Heart right ventricle (tissue), 16 donors: ENCODE data around the gene RFT1. TPM values are rescaled to one million over a fixed set of nuclear protein-coding genes. Genes with fewer than 3 reads are reported as not detected.
A peak's percentile ranks its signal among the peaks of the same experiment; 100 is the strongest.

Source experiments
- ATAC-seq, 8 donors: fragments of 200-7000 bp; cut with Tn5 transposase; one replicate each; pipeline ENCODE4 v1.9.1; 2020; ENCODE audit warnings: mild to moderate bottlenecking in 8 of 8, moderate library complexity in 8 of 8, moderate number of reproducible peaks in 1 of 8
- DNase-seq, 2 donors: peaks; one replicate each; pipeline ENCODE4 v3.0.0-alpha.2; 2020
- H3K27ac ChIP-seq, 10 donors: fragments of 200-600 bp; sonication (generic) in 2 of 10; one replicate each; pipeline versions ENCODE4 v1.5.0 to v1.8.0; 2020 to 2022; ENCODE audit warnings: mild to moderate bottlenecking in 3 of 10
- H3K27me3 ChIP-seq, 7 donors: fragments of 200-600 bp; one replicate each; pipeline ENCODE4 v1.8.0; 2021 to 2022; ENCODE audit warnings: mild to moderate bottlenecking in 2 of 7
- H3K36me3 ChIP-seq, 9 donors: fragments of 200-600 bp; sonication (generic) in 1 of 9; one replicate each; pipeline versions ENCODE4 v1.5.0 to v1.8.0; 2020 to 2022; ENCODE audit warnings: mild to moderate bottlenecking in 2 of 9
- H3K4me1 ChIP-seq, 9 donors: fragments of 200-600 bp; sonication (generic) in 1 of 9; one replicate each; pipeline versions ENCODE4 v1.5.0 to v1.8.0; 2020 to 2022; ENCODE audit warnings: mild to moderate bottlenecking in 4 of 9
- H3K4me3 ChIP-seq, 10 donors: fragments of 200-600 bp; sonication (generic) in 2 of 10; one replicate each; pipeline versions ENCODE4 v1.5.0 to v1.8.0; 2020 to 2022; ENCODE audit warnings: mild to moderate bottlenecking in 7 of 10, moderate library complexity in 2 of 10
- H3K9me3 ChIP-seq, 11 donors: fragments of 200-600 bp in 10 of 11; sonication (generic) in 2 of 11; one replicate each; pipeline versions ENCODE4 v1.5.0 to v1.8.0; 2013 to 2022; ENCODE audit warnings: mild to moderate bottlenecking in 2 of 11, control low read depth in 1 of 11, moderate library complexity in 1 of 11
- CTCF ChIP-seq, 9 donors: fragments of 200-600 bp; sonication (generic) in 2 of 9; IDR thresholded peaks; one replicate each; pipeline versions ENCODE4 v1.5.0 to v1.8.0; 2021 to 2022; ENCODE audit warnings: antibody characterized with exemption in 9 of 9, mild to moderate bottlenecking in 5 of 9, moderate library complexity in 1 of 9
- WGBS, 2 donors: extraction: QIAGEN DNeasy Blood & Tissue Kit; methylation state at CpG; one replicate each; pipeline ENCODE4 v1.1.7; 2013; ENCODE audit warnings: inconsistent platforms in 1 of 2; 5-methylcytosine and 5-hydroxymethylcytosine counted together
- intact Hi-C, 10 donors: fragments of 100-400 bp; cut with DNase I; formaldehyde crosslinking; loops; one replicate each; pipeline versions ENCODE4 v1.11.1 to v1.14.2; 2022
- polyA plus RNA-seq, 2 donors: library from polyadenylated mRNA; stranded (reverse); fragments of 200-250 nt; gene quantifications; one replicate each; pipeline ENCODE4 v1.2.3, GENCODE V29; 2013
- total RNA-seq, 10 donors: library from RNA; stranded (reverse); fragmentation: NEBNext Ultra II Directional in 3 of 10; extraction: Animal tissue kit (Norgen Biotek cat#: 25700) in 3 of 10; gene quantifications; one replicate each; pipeline versions ENCODE4 v1.2.1 to v1.2.4, GENCODE V29; 2021 to 2023
- donor health status: Arrhythmogenic right ventricular cardiomyopathy.
- donor health status: ischemic (EF 13 %, LVEDD 7.1; RV severe dilation, severe dysfunction).
- donor health status: healthy with polysubstance abuse.
- donor health status: DM: no; HTN: yes; CAD: no.
- donor health status: DM: no; HTN: no; CAD: no.
- donor health status: ischemic (EF 25% LVEDD 6.9; RV normal size, moderate dysfunction).
- donor health status: ischemic (EF 25% LVEDD 5.7; RV mildly dilated, moderate dysfunction).
- donor health status: healthy.
- donor health status: DM: yes; HTN: yes; CAD: no.
- donor health status: Ischemic cardiomyopathy.
- donor health status: ischemic (EF 35%, LVEDD 5.7; RV mildly dilated, moderate dysfunction).
- donor health status: nonischemic (EF 11% LVEDD 7.7; RV severe dilation, severe dysfunction).
- donor health status: DM: yes; HTN: yes; CAD: no.
- donor health status: PGD.
- donor health status: ischemic (EF 29% LVEDD 5.4; RV normal size, mild dysfunction).
- donor health status: nonischemic (EF 23%, LVEDD 6.1; RV moderate dilation, normal function).

Gene RFT1
- total and polyA plus RNA-seq, 12 donors: 4.6 to 13.1 (median 9.1) TPM

DNA sequence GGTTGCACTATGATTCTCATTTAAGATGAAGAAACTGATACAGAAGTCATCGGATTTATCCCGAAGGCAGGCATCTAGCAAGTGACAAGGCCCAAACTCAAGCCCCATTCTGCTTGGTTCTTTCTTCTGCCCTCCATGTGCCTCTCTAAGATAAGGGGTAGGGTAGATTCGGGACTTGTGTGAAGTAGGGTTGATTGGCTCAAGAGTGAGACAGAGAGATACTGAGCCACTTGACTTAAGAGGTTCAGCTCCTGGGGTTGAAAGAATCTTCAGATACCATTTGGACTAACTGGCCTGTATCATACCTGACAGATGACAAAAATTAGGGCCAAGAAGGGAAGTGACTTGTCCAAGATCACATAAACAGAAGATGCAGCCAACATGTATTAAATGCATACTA, 891 bp downstream of the RFT1 start:
- no peaks in the 10 kb centered on the region for H3K27me3 ChIP-seq
- H3K4me1 ChIP-seq: peaks cover 6 to 35% (median 23%) of the 10 kb centered on the region in 9 donors
- peak overlapping the region in 8 of 10 donors; percentile 86 to 98 (median 92) for H3K27ac ChIP-seq
- TF ChIP-seq CTCF (IDR thresholded peaks at IDR 0.05): no peak
- H3K36me3 ChIP-seq: peaks cover 0 to 34% (median 9%) of the 10 kb centered on the region in 9 donors
- 47 to 55% methylated on average over 3 of the region's 3 CpGs for WGBS, 2 donors
- ATAC-seq: no peak
- H3K9me3 ChIP-seq: no peaks in the 10 kb centered on the region
- no peak for DNase-seq
- H3K4me3 ChIP-seq: peak overlapping the region; percentile 73 to 96 (median 89)
- intact Hi-C loops: loop anchor here in 1 of 10 donors (5.0 kb wide), 1 partner anchor 33 kb away; the partner anchor contains the start of gene PRKCD

GRCh38 chr3:53126601-53127000, 3.6 kb downstream of the RFT1 start:
- WGBS, 2 donors: 89 to 90% methylated on average over 2 of the region's 2 CpGs
- Histone ChIP-seq H3K27ac (no peak overlapping the region), H3K36me3 (peaks cover 0 to 62% (median 27%) of the 10 kb centered on the region in 9 donors), H3K9me3 (no peaks in the 10 kb centered on the region), H3K27me3 (no peaks in the 10 kb centered on the region), H3K4me1 (peaks cover 6 to 39% (median 32%) of the 10 kb centered on the region in 9 donors), H3K4me3 (no peak overlapping the region)
- no peak for TF ChIP-seq CTCF (IDR thresholded peaks at IDR 0.05)
- DNase-seq (no peak), ATAC-seq (no peak)
- intact Hi-C loops: loop anchor here in 1 of 10 donors (5.0 kb wide), 1 partner anchor 36 kb away; the partner anchor contains the start of gene PRKCD

- Histone ChIP-seq H3K4me3 (no peak overlapping the region), H3K9me3 (no peaks in the 10 kb centered on the region), H3K27ac (peak overlapping the region in 1 of 10 donors; percentile 69), H3K27me3 (no peaks in the 10 kb centered on the region), H3K4me1 (peaks cover 0 to 43% (median 28%) of the 10 kb centered on the region in 9 donors), H3K36me3 (peaks cover 0 to 88% (median 44%) of the 10 kb centered on the region in 9 donors)
- no peak for ATAC-seq
- WGBS, 2 donors: 87 to 93% methylated on average over 6 of the region's 6 CpGs
- intact Hi-C loops: loop anchor here in 2 of 10 donors (5.0 kb wide), 2 partner anchors 33 to 38 kb away; partner anchors contain the start of gene PRKCD (in 1 of the 2)
- TF ChIP-seq CTCF (IDR thresholded peaks at IDR 0.05): no peak
- DNase-seq: no peak
Observed at GRCh38 chr3:53123953-53124352, 6.3 kb downstream of the RFT1 start.

GRCh38 chr3:53123510-53123909, 6.7 kb downstream of the RFT1 start:
- intact Hi-C loops: loop anchor here in 2 of 10 donors (5.0 kb wide), 2 partner anchors 34 to 39 kb away; partner anchors contain the start of gene PRKCD (in 1 of the 2)
- 89 to 92% methylated on average over 8 of the region's 8 CpGs for WGBS, 2 donors
- Histone ChIP-seq H3K9me3 (no peaks in the 10 kb centered on the region), H3K27ac (peak overlapping the region in 5 of 10 donors; percentile 23 to 69 (median 51)), H3K4me1 (peaks cover 0 to 39% (median 23%) of the 10 kb centered on the region in 9 donors), H3K36me3 (peaks cover 2 to 92% (median 48%) of the 10 kb centered on the region in 9 donors), H3K27me3 (no peaks in the 10 kb centered on the region), H3K4me3 (no peak overlapping the region)
- DNase-seq (no peak), ATAC-seq (no peak)
- TF ChIP-seq CTCF (IDR thresholded peaks at IDR 0.05): no peak
